K562 treated with DMSO at 1 percent for 24 hours (cell line): ENCODE data around the gene PPP1R3A. TPM values are rescaled to one million over a fixed set of nuclear protein-coding genes. Genes with fewer than 3 reads are reported as not detected.

Source experiments
- total RNA-seq: library from RNA; unstranded; fragments of 300-600 nt; gene quantifications from 2 replicates; pipeline ENCODE4 v1.2.3, GENCODE V29; 2022; ENCODE audit warnings: low read depth; ENCODE audit not compliant: insufficient read depth

Gene PPP1R3A
- total RNA-seq: 0.16 TPM in 1 of 2 replicates, not detected in the other

GRCh38 chr7:113918946-113919345, at the start of gene PPP1R3A:
TSS of gene PPP1R3A (minus strand) at chr7:113919009. CDS start at chr7:113918996, 13 bp downstream.

